ENCODE results near the gene CD69.
"Not testable (repeated sequence)": the region's sequence is repeated elsewhere in the genome, so short reads cannot be mapped to it uniquely, and the experiment has no call there.

Gene CD69

GRCh38 chr12:9713032-9713558 is 47.6 kb downstream of the CD69 start:
- not testable (repeated sequence) for DNase-seq

- DNase-seq, result no peak
Observed at GRCh38 chr12:9711664-9712063, 49.0 kb downstream of the CD69 start.

GRCh38 chr12:9710584-9711375 is 49.9 kb downstream of the CD69 start:
- DNase-seq, result no peak

GRCh38 chr12:9708853-9709252 is 51.8 kb downstream of the CD69 start:
- DNase-seq, result no peak

GRCh38 chr12:9707864-9708808 is 52.6 kb downstream of the CD69 start:
- DNase-seq, result peak; percentile 76

GRCh38 chr12:9707356-9707755 is 53.3 kb downstream of the CD69 start:
- no peak for DNase-seq

- DNase-seq, result no peak
Observed at GRCh38 chr12:9706086-9706685, 54.5 kb downstream of the CD69 start.

- not testable (repeated sequence) for DNase-seq
Observed at GRCh38 chr12:9704561-9704960, 56.1 kb downstream of the CD69 start.

Data from stimulated activated CD4-positive, alpha-beta T cell treated with anti-CD3 and anti-CD28 coated beads, Interleukin-4, amount 100 ng/mL, for 24 hours (primary cell).